Fibroblast of villous mesenchyme (primary cell): Measurements from ENCODE around the gene DCT. TPM values are rescaled to one million over a fixed set of nuclear protein-coding genes. Genes with fewer than 3 reads are reported as not detected.

Experiments
- DNase-seq: peaks from one replicate; pipeline ENCODE4 v3.0.0-alpha.2; 2010; ENCODE audit warnings: low read depth
- H3K4me3 ChIP-seq: 2 replicates; pipeline ENCODE4 v1.5.1; 2011; ENCODE audit warnings: low read depth, mild to moderate bottlenecking, low read length
- total RNA-seq: library from RNA; depleted of rRNA; stranded (reverse); fragments of >200 nt; gene quantifications from 2 replicates; pipeline ENCODE4 v1.2.3, GENCODE V29; 2012
- TF ChIP-seq, protein P1 (sequence below): IDR thresholded peaks from 2 replicates; pipeline ENCODE4 v1.5.1; 2012; ENCODE audit warnings: low read depth, mild to moderate bottlenecking, low read length; ENCODE audit not compliant: insufficient read depth

The DCT gene
- total RNA-seq, 1 donor: not detected

DNA sequence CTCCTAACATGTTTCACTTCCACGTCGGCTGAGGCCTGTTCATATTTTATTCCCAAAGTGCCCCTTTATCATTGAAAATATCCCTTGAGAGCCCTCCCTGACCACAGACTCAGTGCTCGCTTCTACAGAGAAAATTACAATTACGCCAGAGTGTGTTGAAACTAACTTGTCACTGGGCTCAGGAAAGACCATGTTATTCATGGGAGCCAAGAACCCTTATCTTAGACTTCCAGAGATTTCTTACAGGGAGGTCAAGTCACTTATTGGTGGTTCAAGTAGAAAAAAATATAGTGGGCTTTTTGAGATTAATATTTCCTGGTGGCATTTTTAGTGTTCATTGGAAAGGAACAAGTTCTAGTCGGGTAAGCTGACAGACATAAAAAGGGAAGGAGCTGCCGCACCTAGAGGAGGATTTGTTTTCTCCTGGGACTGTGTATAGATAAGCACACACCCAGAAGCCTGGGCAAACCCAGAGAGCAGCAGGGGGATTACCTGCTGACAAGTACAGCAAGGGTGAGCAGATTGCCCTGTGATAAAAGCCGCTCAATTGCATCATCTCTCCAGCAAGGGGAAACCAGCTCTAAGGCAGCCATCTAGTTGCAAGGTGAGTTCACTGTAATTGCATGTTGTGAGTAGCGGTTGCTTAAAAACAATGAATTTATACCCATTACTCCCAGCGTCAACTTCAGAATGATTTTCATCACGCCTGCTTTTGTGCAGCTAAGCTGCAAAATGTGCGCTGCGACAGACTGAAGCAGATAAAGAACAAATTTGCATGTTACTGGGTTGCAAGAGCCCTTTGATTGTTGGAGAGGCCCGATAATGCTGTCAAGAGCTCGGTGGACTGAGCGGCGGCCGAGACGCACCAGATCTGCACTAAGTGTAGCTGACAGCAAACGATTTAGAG is 46.2 kb downstream of the DCT start:
- H3K4me3 ChIP-seq: no peak overlapping the region
- peak; percentile 12 for DNase-seq
- TF ChIP-seq, protein P1, sequence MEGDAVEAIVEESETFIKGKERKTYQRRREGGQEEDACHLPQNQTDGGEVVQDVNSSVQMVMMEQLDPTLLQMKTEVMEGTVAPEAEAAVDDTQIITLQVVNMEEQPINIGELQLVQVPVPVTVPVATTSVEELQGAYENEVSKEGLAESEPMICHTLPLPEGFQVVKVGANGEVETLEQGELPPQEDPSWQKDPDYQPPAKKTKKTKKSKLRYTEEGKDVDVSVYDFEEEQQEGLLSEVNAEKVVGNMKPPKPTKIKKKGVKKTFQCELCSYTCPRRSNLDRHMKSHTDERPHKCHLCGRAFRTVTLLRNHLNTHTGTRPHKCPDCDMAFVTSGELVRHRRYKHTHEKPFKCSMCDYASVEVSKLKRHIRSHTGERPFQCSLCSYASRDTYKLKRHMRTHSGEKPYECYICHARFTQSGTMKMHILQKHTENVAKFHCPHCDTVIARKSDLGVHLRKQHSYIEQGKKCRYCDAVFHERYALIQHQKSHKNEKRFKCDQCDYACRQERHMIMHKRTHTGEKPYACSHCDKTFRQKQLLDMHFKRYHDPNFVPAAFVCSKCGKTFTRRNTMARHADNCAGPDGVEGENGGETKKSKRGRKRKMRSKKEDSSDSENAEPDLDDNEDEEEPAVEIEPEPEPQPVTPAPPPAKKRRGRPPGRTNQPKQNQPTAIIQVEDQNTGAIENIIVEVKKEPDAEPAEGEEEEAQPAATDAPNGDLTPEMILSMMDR: no peak

DNA sequence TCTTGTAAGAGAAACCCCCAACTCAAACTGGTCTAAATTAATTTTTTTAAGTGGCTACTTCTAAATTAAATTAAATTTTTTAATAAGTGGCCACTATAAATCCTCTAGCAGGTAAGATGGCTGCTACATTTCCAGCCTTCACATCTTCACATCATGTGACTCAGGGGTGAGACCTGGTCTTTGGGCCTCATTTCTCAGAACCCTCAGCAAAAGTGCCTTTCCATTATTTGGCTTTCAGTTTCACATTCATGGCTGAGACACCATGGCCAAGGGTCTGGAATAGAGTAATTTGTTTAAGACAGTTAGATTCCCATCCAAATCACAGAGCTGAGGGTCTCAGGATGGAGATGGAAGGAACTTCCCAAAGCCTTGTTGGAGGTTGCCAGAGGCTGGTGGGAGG is 47.5 kb downstream of the DCT start:
- no peak overlapping the region for H3K4me3 ChIP-seq
- TF ChIP-seq, protein P1: no peak
- no peak for DNase-seq

DNA sequence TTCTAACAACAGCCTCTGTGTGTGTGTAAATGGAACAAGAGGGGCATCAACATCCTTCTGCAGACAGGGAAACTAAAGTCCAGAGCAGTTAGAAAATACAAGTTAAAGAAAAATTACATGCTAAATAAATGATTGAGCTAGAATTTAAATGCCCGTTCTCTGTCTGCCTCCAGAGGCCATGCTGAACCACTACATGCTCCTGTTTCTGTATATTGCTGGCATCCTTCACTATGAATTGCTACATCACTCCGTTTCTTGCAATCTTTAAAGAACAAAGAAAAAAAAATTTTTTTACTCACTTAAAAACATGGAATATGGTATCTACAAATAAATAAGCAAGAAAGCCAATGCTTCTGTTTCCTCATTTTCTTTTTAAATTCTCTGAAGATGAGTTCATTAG is 47.9 kb downstream of the DCT start:
- TF ChIP-seq, protein P1: peak; percentile 5
- no peak for DNase-seq

DNA sequence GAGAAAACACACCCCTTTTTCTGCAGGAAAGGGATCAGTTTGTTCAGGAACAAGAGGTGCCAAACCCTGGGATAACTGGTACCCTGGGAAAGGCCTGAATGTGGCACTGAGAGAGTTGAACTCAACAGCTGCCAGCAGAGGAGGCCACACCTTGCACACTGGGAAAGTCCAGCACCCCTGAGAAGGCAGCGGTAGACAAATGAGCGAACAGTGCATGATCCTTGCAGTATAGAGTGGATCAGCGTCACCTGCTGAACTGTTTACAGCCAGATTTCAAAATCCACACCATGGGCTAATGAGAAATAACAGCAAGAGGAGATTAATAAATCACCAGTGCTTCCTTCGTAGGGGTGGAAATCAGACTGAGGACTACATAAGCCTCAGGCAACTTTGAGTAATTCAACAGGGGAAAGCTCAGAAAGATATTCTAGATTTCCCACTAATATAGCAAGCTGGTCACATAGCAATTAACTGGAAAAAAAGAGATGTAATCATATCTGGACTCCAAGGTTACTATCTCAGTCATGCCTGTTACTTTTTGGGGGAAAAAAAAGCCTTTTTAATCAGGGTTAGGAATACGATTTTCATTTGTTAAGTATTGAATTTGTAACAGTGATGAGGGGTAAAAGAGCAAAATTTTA is 52.0 kb downstream of the DCT start:
- TF ChIP-seq, protein P1: no peak
- no peak overlapping the region for H3K4me3 ChIP-seq
- no peak for DNase-seq

More for the DNA sequence above, 47.9 kb downstream of the DCT start:
- H3K4me3 ChIP-seq: no peak overlapping the region

DNA sequence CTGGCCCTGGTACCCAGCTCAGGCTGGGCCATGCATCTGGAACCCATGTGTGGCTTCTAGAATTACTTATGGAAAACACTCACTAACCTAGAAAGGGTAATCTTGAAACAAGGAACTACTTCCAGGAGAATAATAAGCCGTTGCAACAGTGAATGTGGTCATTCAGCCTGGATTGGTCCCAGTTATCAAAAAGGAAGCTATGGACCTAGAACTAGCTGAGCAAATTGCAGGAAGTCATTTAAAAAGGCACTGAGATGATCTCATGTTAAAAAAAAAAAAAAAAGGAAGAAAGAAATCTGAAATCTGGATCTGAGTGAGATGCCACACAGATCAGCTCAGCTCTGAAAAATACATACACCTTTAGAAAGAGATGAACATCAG is 59.6 kb downstream of the DCT start:
- H3K4me3 ChIP-seq: no peak overlapping the region
- DNase-seq: no peak
- TF ChIP-seq, protein P1: no peak

DNA sequence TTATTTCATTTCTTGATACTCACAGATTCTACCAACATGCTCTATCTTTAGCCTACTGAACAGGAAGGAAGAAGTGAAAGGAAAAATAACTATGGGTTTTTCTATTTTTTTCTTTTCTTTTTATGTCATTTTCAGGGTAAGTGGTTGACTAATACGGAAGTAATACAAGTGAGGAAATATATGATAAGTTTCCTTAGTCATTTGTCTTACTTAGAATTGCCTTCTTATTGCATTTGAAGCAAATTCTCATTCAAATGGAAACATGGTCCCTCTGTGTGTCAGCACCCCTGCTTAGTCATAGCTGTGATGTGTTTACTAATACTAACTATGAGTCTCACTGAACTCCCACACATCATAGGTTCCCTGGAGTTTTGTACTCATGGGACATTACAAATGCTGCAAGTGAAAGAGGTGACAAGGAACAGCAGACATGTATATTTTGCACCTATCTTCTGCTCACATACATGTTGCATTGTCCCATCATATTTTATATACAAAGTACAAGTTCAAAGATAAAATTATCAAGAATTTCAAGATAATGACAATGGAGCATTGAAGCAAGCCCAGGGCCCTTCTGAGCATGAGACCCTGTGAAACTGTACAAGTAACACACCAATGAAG is 60.1 kb downstream of the DCT start:
- TF ChIP-seq, protein P1: no peak
- no peak overlapping the region for H3K4me3 ChIP-seq
- peak; percentile 51 for DNase-seq
